ENCODE measurements around the gene TAS2R19. TPM values are rescaled to one million over a fixed set of nuclear protein-coding genes. Genes with fewer than 3 reads are reported as not detected.

The TAS2R19 gene
- 2.9 and 4.0 TPM in 2 replicates for total RNA-seq

GRCh38 chr12:11022520-11022919, at the start of gene TAS2R19:
TAS2R19 (minus strand) TSS chr12:11022620; CDS start chr12:11022571, 49 bp downstream.

GRCh38 chr12:11062194-11062593, 39.8 kb upstream of the TAS2R19 start, which contains the start of gene TAS2R46:
TAS2R46 (minus strand) TSS chr12:11062294; CDS start chr12:11062294, 0 bp downstream.

GRCh38 chr12:11031307-11031706, 8.9 kb upstream of the TAS2R19 start, which contains the start of gene TAS2R31:
TAS2R31 (minus strand) TSS chr12:11031407; CDS start chr12:11031335, 72 bp downstream.

GRCh38 chr12:10998204-10998603, 24.2 kb downstream of the TAS2R19 start, which contains the start of gene TAS2R20:
TAS2R20 (minus strand) TSS chr12:10998304; CDS start chr12:10997875, 429 bp downstream.

GRCh38 chr12:10986812-10987211, 35.6 kb downstream of the TAS2R19 start, which contains the start of gene TAS2R50:
TAS2R50 (minus strand) TSS chr12:10986912; CDS start chr12:10986860, 52 bp downstream.

Other genes starting within 250 kb of the TAS2R19 start
- gene TAS2R7, start 220.0 kb downstream of the TAS2R19 start, total RNA-seq: 0.09 TPM in 1 of 2 replicates, not detected in the other
- gene TAS2R8, start 215.3 kb downstream of the TAS2R19 start, total RNA-seq: 0.09 and 0.11 TPM in 2 replicates
- 0.09 and 0.11 TPM in 2 replicates for gene TAS2R9, start 212.5 kb downstream of the TAS2R19 start, total RNA-seq
- gene TAS2R10, start 196.3 kb downstream of the TAS2R19 start, total RNA-seq: 0.43 and 0.77 TPM in 2 replicates
- 0.17 and 0.22 TPM in 2 replicates for gene PRR4, start 173.1 kb downstream of the TAS2R19 start, total RNA-seq
- gene PRH1, start 138.4 kb downstream of the TAS2R19 start, total RNA-seq: 7.6 and 10.3 TPM in 2 replicates
- gene TAS2R13, start 113.1 kb downstream of the TAS2R19 start, total RNA-seq: 0.54 and 1.0 TPM in 2 replicates
- 0.09 TPM in 1 of 2 replicates, not detected in the other for gene PRH2, start 93.4 kb downstream of the TAS2R19 start, total RNA-seq
- 1.5 and 1.6 TPM in 2 replicates for gene TAS2R14, start 83.4 kb downstream of the TAS2R19 start, total RNA-seq
- gene TAS2R50, start 35.7 kb downstream of the TAS2R19 start, total RNA-seq: 1.6 and 2.4 TPM in 2 replicates
- gene TAS2R20, start 24.3 kb downstream of the TAS2R19 start, total RNA-seq: 1.7 and 2.4 TPM in 2 replicates
- gene TAS2R31, start 8.8 kb upstream of the TAS2R19 start, total RNA-seq: 2.7 and 3.1 TPM in 2 replicates
- gene TAS2R46, start 39.7 kb upstream of the TAS2R19 start, total RNA-seq: 1.5 and 1.6 TPM in 2 replicates
- 0.22 TPM in 1 of 2 replicates, not detected in the other for gene TAS2R43, start 69.7 kb upstream of the TAS2R19 start, total RNA-seq
- gene TAS2R30, start 112.0 kb upstream of the TAS2R19 start, total RNA-seq: 1.6 and 2.7 TPM in 2 replicates
- gene SMIM10L1, start 148.6 kb upstream of the TAS2R19 start, total RNA-seq: 4.4 and 5.7 TPM in 2 replicates
- gene TAS2R42, start 164.3 kb upstream of the TAS2R19 start, total RNA-seq: not detected in 2 replicates
- gene PRB3, start 247.1 kb upstream of the TAS2R19 start, total RNA-seq: not detected in 2 replicates